T-helper 1 cell treated with Interleukin-12 subunit alpha and Interleukin-12 subunit beta and Interleukin-4 antibody, amounts not matched to agents 30 μg/mL and 1 μg/mL, for 36 hours (primary cell): ENCODE measurements around the gene SAMD9.
A peak's percentile ranks its signal among the peaks of the same experiment; 100 is the strongest.
"Not testable (repeated sequence)": the region's sequence is repeated elsewhere in the genome, so short reads cannot be mapped to it uniquely, and the experiment has no call there.

Source experiments
- H3K27ac Mint-ChIP-seq: one replicate; pipeline ENCODE4 v1.8.0; 2021; ENCODE audit warnings: mild to moderate bottlenecking, mixed read lengths
- H3K27me3 Mint-ChIP-seq: one replicate; pipeline ENCODE4 v1.8.0; 2021; ENCODE audit warnings: low read depth, mixed read lengths
- H3K36me3 Mint-ChIP-seq: one replicate; pipeline ENCODE4 v1.8.0; 2021; ENCODE audit warnings: low read depth, mixed read lengths
- H3K4me1 Mint-ChIP-seq: one replicate; pipeline ENCODE4 v1.8.0; 2021; ENCODE audit warnings: low read depth, mixed read lengths
- H3K4me3 Mint-ChIP-seq: one replicate; pipeline ENCODE4 v1.8.0; 2021; ENCODE audit warnings: mild to moderate bottlenecking, moderate library complexity, mixed read lengths
- H3K9me3 Mint-ChIP-seq: one replicate; pipeline ENCODE4 v1.8.0; 2021; ENCODE audit warnings: mixed read lengths

The SAMD9 gene

DNA sequence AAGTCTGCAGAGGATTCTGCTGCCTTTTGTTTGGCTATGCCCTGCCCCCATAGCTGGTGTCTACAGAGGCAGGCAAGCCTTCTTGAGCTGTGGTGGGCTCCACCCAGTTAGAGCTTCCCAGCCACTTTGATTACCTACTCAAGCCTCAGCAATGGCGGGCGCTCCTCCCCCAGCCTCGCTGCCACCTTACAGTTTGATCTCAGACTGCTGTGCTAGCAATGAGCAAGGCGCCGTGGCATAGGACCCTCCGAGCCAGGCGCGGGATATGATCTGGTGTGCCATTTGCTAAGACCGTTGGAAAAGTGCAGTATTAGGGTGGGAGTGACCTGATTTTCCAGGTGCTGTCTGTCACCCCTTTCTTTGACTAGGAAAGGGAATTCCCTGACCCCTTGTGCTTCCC, 44.4 kb downstream of the SAMD9 start:
- not testable (repeated sequence) for H3K4me3 Mint-ChIP-seq, H3K36me3 Mint-ChIP-seq, H3K27me3 Mint-ChIP-seq, H3K4me1 Mint-ChIP-seq, H3K27ac Mint-ChIP-seq
- H3K9me3 Mint-ChIP-seq, result peaks cover 24% of the 10 kb centered on the region

DNA sequence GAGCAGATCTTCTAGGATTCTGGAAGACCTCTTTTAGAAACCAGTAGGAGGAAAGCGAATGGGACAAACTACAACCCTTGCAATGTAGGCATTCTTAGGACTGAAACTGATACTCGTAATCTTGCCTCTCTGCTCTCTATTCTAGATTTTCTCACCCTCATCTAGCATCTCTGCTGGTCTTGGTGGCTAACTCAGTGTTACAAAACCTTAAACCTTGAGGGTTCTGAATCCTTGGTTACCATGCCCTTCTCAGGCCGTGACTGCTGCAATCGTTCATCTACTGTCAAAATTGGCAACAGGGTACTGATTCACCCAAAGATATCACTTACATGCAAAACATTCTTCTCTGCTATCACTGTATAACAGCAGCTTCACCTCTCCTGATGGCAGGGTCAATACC, 55.2 kb downstream of the SAMD9 start:
- H3K4me3 Mint-ChIP-seq, result no peak overlapping the region
- no peaks in the 10 kb centered on the region for H3K36me3 Mint-ChIP-seq
- no peak overlapping the region for H3K27ac Mint-ChIP-seq
- peaks cover 25% of the 10 kb centered on the region for H3K27me3 Mint-ChIP-seq
- peaks cover 18% of the 10 kb centered on the region for H3K9me3 Mint-ChIP-seq
- H3K4me1 Mint-ChIP-seq, result no peaks in the 10 kb centered on the region

DNA sequence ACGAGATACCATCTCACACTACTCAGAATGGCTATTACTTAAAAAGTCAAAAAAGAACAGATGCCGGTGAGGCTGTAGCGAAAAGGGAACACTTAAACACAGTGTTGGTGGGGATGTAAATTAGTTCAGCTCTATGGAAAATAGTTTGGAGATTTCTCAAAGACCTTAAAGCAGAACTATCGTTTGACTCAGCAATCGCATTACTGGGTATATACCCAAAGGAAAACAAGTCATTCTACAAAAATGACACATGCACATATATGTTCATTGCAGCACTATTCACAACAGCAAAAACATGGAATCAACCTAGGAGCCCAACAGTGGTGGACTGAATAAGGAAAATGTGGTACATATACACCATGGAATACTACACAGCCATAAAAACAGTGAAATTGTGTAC, 56.9 kb downstream of the SAMD9 start:
- Mint-ChIP-seq H3K4me1 (no peaks in the 10 kb centered on the region), H3K27ac (no peak overlapping the region), H3K27me3 (peaks cover 25% of the 10 kb centered on the region), H3K4me3 (no peak overlapping the region), H3K9me3 (peaks cover 5% of the 10 kb centered on the region), H3K36me3 (no peaks in the 10 kb centered on the region)

DNA sequence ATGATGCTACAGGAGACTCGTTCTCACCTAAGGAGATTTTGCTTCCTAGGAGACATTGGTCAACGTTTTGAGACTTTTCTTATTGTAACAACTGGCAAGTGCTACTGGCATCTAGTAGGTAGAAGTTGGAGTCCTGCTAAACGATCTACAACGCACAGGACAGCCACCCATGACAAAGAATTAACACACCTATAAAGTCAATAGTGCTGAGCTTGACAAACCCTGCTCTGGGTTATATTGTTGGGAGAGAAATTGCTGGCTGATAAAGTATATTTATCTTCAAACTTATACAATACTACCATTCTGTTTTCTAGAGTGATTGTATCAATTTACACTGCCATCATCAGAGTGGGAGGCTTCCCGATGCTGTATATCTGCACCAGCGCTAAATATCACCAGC, 57.8 kb downstream of the SAMD9 start:
- no peak overlapping the region for H3K27ac Mint-ChIP-seq
- H3K27me3 Mint-ChIP-seq, result peaks cover 25% of the 10 kb centered on the region
- no peaks in the 10 kb centered on the region for H3K4me1 Mint-ChIP-seq
- no peaks in the 10 kb centered on the region for H3K36me3 Mint-ChIP-seq
- no peaks in the 10 kb centered on the region for H3K9me3 Mint-ChIP-seq
- H3K4me3 Mint-ChIP-seq, result no peak overlapping the region

DNA sequence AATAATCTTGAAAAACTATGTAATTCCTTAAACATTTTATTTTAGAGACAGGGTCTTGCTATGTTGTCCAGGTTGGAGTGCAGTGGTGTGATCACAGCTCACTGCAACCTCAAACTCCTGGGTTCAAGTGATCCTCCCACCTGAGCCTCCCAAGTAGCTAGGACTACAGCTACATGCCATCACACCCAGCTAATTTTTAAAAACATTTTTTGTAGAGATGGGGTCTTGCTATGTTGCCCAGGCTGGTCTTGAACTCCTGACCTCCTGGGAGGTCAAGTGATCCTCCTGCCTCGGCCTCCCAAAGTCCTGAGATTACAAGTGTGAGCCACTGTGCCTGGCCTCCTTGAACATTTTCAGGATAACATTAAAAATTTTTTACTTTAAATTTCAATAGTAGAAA, 61.2 kb downstream of the SAMD9 start:
- not testable (repeated sequence) for H3K36me3 Mint-ChIP-seq, H3K9me3 Mint-ChIP-seq, H3K27me3 Mint-ChIP-seq, H3K4me3 Mint-ChIP-seq, H3K27ac Mint-ChIP-seq
- H3K4me1 Mint-ChIP-seq, result peaks cover 12% of the 10 kb centered on the region

DNA sequence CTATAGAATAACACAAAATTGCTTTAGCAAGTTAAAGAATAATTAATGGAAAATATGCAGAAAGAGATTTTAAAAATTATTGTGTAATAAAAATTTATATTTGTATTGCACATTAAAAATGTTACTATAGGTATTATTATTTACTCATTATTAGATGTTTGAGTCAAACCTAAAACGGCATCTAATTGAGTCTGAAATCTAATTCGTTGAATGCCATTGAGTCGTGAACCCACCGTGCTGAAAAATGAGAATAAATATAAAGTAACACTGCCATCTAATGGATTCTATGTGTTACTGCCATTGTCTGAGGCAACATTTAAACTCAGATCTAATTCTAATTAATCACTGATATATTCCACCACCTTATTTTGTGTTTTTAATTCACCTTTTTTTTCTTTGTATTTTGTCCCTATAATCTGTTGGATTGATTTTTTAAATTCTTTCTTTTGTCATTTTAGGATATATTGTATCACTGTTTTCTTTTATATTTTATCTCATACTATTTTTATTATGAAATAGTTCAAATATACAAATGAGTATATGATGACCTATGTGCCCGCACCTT, 62.2 kb downstream of the SAMD9 start:
- H3K4me3 Mint-ChIP-seq, result no peak overlapping the region
- no peaks in the 10 kb centered on the region for H3K36me3 Mint-ChIP-seq
- H3K4me1 Mint-ChIP-seq, result peaks cover 12% of the 10 kb centered on the region
- H3K27me3 Mint-ChIP-seq, result peaks cover 4% of the 10 kb centered on the region
- H3K27ac Mint-ChIP-seq, result no peak overlapping the region
- no peaks in the 10 kb centered on the region for H3K9me3 Mint-ChIP-seq

DNA sequence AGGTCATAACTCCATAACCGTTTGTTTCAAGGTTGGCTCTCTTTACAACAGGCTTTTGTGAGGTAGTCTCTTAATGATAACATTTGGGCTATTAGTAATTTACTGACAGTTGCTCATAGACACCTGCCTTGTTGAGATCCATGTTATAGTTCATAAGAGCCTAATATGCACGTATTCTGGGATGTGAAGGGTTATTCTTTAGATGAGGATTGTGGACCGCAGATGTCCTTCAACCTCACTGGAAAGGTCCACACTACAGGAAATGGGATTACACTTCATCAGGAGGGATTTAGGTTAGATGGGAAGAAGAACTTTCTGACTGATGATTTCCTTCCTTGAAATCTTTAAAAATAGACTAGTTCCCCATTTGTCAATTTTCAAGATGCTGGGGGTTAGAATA, 62.8 kb downstream of the SAMD9 start:
- H3K4me1 Mint-ChIP-seq, result peaks cover 12% of the 10 kb centered on the region

DNA sequence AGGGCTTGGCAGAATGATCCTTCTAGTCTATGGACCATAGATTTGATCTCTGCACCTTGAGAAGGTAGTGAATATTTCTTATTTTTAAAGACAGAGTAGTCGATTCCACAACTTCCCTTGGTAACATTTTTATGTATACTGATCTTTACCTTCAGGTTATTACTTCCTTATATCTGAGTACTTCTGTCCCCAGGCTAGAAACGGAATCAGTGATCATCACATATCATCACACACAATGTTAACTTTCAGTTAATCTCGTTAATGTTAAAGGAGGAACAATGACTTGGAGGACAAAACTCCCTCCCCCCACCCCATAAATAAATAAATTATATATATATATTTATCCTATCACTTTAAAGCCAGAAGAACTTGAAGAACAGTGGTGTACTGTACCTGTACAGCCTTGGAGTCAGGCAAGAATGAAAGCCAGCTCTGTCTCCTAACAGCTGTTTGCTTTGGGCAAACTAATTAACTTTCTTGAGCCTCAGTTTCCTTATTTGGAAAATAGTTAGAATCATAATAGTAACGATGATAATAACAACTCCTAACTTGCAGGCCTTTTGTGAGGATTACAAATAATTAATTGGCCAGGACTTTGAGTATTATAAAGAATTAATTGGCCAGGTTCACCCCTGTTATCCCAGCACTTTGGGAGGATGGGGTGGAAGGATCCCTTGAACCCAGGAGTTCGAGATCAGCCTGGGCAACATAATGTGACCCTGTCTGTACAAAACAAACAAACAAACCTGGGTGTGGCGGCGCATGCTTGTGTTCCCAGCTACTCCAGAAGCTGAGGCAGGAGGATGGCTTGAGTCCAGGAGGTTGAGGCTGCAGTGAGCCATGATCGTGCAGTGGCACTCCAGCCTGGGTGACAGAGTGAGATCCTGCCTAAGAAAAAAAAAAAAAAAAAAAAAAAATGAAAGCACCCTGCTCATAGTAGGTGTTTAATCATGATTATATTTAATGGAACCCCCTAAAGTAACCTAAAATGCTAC, 63.5 kb downstream of the SAMD9 start:
- no peak overlapping the region for H3K4me3 Mint-ChIP-seq
- peaks cover 3% of the 10 kb centered on the region for H3K27me3 Mint-ChIP-seq
- peaks cover 12% of the 10 kb centered on the region for H3K4me1 Mint-ChIP-seq
- no peaks in the 10 kb centered on the region for H3K36me3 Mint-ChIP-seq
- no peaks in the 10 kb centered on the region for H3K9me3 Mint-ChIP-seq
- peak overlapping the region; percentile 32 for H3K27ac Mint-ChIP-seq

More for the DNA sequence above, 62.8 kb downstream of the SAMD9 start:
- H3K9me3 Mint-ChIP-seq, result no peaks in the 10 kb centered on the region
- no peaks in the 10 kb centered on the region for H3K36me3 Mint-ChIP-seq
- H3K27me3 Mint-ChIP-seq, result peaks cover 4% of the 10 kb centered on the region
- no peak overlapping the region for H3K27ac Mint-ChIP-seq
- no peak overlapping the region for H3K4me3 Mint-ChIP-seq

DNA sequence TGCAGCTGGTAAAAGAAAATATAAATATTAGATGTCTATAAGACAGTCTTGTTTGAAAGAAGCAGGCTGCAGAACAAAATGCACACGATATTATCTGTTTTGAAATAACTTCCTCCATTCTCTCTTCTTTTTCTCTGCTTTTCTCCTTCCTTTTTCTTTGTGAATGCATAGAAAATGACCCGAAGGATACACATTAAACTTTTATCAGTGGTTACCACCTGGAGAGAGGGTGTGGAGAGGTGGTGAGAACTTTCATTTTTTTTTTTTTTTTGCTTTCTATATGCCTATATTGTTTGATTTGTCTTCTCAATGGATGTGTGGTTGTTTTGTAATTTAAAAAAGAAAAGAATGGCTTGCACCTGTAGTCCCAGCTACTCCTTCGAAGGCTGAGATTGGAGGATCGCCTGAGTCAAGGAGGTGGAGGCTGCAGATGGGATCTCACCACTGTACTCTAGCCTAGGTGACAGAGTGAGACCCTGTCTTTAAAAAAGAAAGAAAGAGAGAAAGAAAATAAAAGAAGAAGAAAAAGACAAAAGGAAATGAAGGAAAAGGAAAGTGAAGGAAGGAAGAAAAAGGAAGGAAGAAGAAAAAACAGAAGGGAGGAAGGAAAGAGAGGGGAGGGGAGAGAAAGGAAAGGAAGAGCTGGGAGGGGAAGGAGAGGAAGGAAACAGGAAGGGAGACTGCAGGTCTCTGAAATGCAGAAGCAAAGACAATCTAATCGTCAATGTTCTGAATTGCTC, 64.4 kb downstream of the SAMD9 start:
- H3K36me3 Mint-ChIP-seq, result no peaks in the 10 kb centered on the region
- no peaks in the 10 kb centered on the region for H3K27me3 Mint-ChIP-seq
- H3K27ac Mint-ChIP-seq, result peak overlapping the region; percentile 32
- H3K4me3 Mint-ChIP-seq, result peak overlapping the region; percentile 43
- peaks cover 15% of the 10 kb centered on the region for H3K4me1 Mint-ChIP-seq
- no peaks in the 10 kb centered on the region for H3K9me3 Mint-ChIP-seq

DNA sequence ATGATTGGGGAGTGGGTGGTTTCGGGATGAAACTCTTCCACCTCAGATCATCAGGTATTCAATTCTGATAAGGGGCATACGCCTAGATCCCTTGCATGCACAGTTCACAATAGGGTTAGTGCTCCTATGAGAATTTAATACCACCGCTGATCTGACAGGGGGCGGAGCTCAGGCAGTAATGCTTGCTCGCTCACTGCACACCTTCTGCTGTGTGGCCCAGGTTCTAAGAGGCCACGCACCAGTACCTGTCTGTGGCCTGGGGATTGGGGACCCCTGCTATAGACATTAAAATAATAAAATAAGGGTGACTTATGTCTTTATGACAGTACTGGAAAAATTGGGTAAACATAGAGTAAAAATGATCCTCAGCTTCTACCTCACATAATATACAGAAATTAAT, 66.1 kb downstream of the SAMD9 start:
- Mint-ChIP-seq H3K4me3 (no peak overlapping the region), H3K27ac (no peak overlapping the region), H3K4me1 (peaks cover 23% of the 10 kb centered on the region)

More for the DNA sequence above, 66.1 kb downstream of the SAMD9 start:
- Mint-ChIP-seq H3K9me3 (no peaks in the 10 kb centered on the region), H3K36me3 (no peaks in the 10 kb centered on the region), H3K27me3 (no peaks in the 10 kb centered on the region)
